ENCODE measurements around the gene CD300LD. TPM values are rescaled to one million over a fixed set of nuclear protein-coding genes. Genes with fewer than 3 reads are reported as not detected.

CD300LD gene
- total and polyA plus RNA-seq, 2 experiments from 2014 or later: not detected

- H3K4me3 Mint-ChIP-seq: no peak overlapping the region
- Histone ChIP-seq H3F3A (replicated peaks; ENCODE audit: low read depth) (no peaks in the 10 kb centered on the region), H3K4me1 (ENCODE audit: insufficient read depth) (peaks cover 19% of the 10 kb centered on the region), H3K4me2 (no peak overlapping the region), H3K36me3 (ENCODE audit: insufficient read depth) (no peaks in the 10 kb centered on the region), H3K9me2 (ENCODE audit: insufficient read depth) (no peaks in the 10 kb centered on the region), H3K27ac (ENCODE audit: low read depth) (no peak overlapping the region), H3K79me2 (replicated peaks; ENCODE audit: insufficient read depth) (no peaks in the 10 kb centered on the region), H4K20me1 (replicated peaks; ENCODE audit: insufficient read depth) (no peaks in the 10 kb centered on the region), H3K4me3 (no peak overlapping the region), H2AFZ (peak overlapping the region; percentile 86; the same call in 1 of the 2 replicates), H3K27me3 (ENCODE audit: insufficient read depth) (no peaks in the 10 kb centered on the region)
- no peak for ATAC-seq
- DNase-seq (ENCODE audit: low spot score): no peak
- TF ChIP-seq NANOG (IDR thresholded peaks at IDR 0.05; ENCODE audit: borderline replicate concordance): no peak
- no peak for TF ChIP-seq EZH2phosphoT487 (IDR thresholded peaks at IDR 0.05; ENCODE audit: unreplicated experiment)
- TF ChIP-seq ETS1 (IDR thresholded peaks at IDR 0.05): no peak
- no peak for TF ChIP-seq ZNF331 (CRISPR knock-in tag; IDR thresholded peaks at IDR 0.05; ENCODE audit: low read depth)
- H3K27me3 Mint-ChIP-seq (ENCODE audit: insufficient read depth, low read depth, poor library complexity): peaks cover 5% of the 10 kb centered on the region
- H3K36me3 Mint-ChIP-seq (ENCODE audit: low read depth): no peaks in the 10 kb centered on the region
- no peaks in the 10 kb centered on the region for H3K9me3 Mint-ChIP-seq
- H3K4me1 Mint-ChIP-seq: peaks cover 46% of the 10 kb centered on the region
- H3K27ac Mint-ChIP-seq: no peak overlapping the region
These were observed 45.8 kb upstream of the CD300LD start for GRCh38 chr17:74637926-74638325.

DNA sequence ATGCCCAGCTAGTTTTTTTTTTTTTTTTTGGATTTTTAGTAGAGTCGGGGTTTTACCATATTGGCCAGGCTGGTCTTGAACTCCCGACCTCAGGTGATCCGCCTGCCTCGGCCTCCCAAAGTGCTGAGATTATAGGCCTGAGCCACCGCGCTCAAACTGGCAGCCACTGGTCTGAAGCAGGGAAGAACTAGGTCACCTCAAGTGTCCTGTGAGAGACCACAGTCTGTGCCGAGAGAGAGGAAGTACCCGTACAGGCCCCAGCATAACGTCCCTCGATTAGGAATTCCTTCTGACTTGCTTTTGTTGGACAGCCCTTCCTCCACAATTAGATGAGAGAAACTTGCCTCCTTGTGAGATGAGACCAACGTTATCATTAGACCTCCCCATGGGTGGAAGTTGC, 45.2 kb upstream of the CD300LD start:
- H3K4me3 Mint-ChIP-seq: no peak overlapping the region
- H3K4me1 Mint-ChIP-seq: peaks cover 42% of the 10 kb centered on the region
- no peaks in the 10 kb centered on the region for H3K36me3 ChIP-seq (ENCODE audit: insufficient read depth)
- H3K4me2 ChIP-seq: no peak overlapping the region
- H3K4me3 ChIP-seq: no peak overlapping the region
- no peak for ATAC-seq
- no peak overlapping the region for H2AFZ ChIP-seq
- no peaks in the 10 kb centered on the region; the same call in 1 of the 2 replicates for H3F3A ChIP-seq (replicated peaks; ENCODE audit: low read depth)
- no peak overlapping the region for H3K27ac Mint-ChIP-seq
- H3K27me3 ChIP-seq (ENCODE audit: insufficient read depth): no peaks in the 10 kb centered on the region
- no peaks in the 10 kb centered on the region for H4K20me1 ChIP-seq (replicated peaks; ENCODE audit: insufficient read depth)
- H3K9me3 Mint-ChIP-seq: no peaks in the 10 kb centered on the region
- H3K79me2 ChIP-seq (replicated peaks; ENCODE audit: insufficient read depth): no peaks in the 10 kb centered on the region
- DNase-seq (ENCODE audit: low spot score): no peak
- H3K36me3 Mint-ChIP-seq (ENCODE audit: low read depth): no peaks in the 10 kb centered on the region
- H3K9me2 ChIP-seq (ENCODE audit: insufficient read depth): no peaks in the 10 kb centered on the region
- H3K27me3 Mint-ChIP-seq (ENCODE audit: insufficient read depth, low read depth, poor library complexity): peaks cover 5% of the 10 kb centered on the region
- H3K27ac ChIP-seq (ENCODE audit: low read depth): no peak overlapping the region
- H3K4me1 ChIP-seq (ENCODE audit: insufficient read depth): peaks cover 18% of the 10 kb centered on the region
- TF ChIP-seq JUNB (IDR thresholded peaks at IDR 0.05; ENCODE audit: unreplicated experiment) (no peak), ETS1 (IDR thresholded peaks at IDR 0.05) (no peak), EZH2 (IDR thresholded peaks at IDR 0.05; ENCODE audit: low read depth, unreplicated experiment) (no peak), CTCF (conservative IDR thresholded peaks at IDR 0.05; ENCODE audit: low read depth in 2 of 2) (no peak), POLR2AphosphoS5 (IDR thresholded peaks at IDR 0.05; ENCODE audit: low read depth) (no peak), CREB1 (CRISPR knock-in tag; IDR thresholded peaks at IDR 0.05; ENCODE audit: low read depth) (no peak), EZH2phosphoT487 (IDR thresholded peaks at IDR 0.05; ENCODE audit: unreplicated experiment) (no peak), STAT1 (IDR thresholded peaks at IDR 0.05; ENCODE audit: unreplicated experiment) (no peak)
- TF ChIP-seq, protein P1, sequence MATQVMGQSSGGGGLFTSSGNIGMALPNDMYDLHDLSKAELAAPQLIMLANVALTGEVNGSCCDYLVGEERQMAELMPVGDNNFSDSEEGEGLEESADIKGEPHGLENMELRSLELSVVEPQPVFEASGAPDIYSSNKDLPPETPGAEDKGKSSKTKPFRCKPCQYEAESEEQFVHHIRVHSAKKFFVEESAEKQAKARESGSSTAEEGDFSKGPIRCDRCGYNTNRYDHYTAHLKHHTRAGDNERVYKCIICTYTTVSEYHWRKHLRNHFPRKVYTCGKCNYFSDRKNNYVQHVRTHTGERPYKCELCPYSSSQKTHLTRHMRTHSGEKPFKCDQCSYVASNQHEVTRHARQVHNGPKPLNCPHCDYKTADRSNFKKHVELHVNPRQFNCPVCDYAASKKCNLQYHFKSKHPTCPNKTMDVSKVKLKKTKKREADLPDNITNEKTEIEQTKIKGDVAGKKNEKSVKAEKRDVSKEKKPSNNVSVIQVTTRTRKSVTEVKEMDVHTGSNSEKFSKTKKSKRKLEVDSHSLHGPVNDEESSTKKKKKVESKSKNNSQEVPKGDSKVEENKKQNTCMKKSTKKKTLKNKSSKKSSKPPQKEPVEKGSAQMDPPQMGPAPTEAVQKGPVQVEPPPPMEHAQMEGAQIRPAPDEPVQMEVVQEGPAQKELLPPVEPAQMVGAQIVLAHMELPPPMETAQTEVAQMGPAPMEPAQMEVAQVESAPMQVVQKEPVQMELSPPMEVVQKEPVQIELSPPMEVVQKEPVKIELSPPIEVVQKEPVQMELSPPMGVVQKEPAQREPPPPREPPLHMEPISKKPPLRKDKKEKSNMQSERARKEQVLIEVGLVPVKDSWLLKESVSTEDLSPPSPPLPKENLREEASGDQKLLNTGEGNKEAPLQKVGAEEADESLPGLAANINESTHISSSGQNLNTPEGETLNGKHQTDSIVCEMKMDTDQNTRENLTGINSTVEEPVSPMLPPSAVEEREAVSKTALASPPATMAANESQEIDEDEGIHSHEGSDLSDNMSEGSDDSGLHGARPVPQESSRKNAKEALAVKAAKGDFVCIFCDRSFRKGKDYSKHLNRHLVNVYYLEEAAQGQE (IDR thresholded peaks at IDR 0.05; ENCODE audit: unreplicated experiment): no peak

Measured in GM23338 (cell line).